Activated naive CD8-positive, alpha-beta T cell treated with anti-CD3 and anti-CD28 coated beads, Interleukin-2, amount 50 U/mL, for 24 hours (primary cell): ENCODE measurements around the gene SLC25A48.

Experiments
- ATAC-seq: fragments of 150-1000 bp; cut with Tn5 transposase; one replicate; pipeline ENCODE4 v1.10.0; 2021
- DNase-seq: peaks from one replicate; pipeline ENCODE4 v3.0.0; 2021
- H3K27ac Mint-ChIP-seq: one replicate; pipeline ENCODE4 v1.8.0; 2021; ENCODE audit warnings: mild to moderate bottlenecking, mixed read lengths
- H3K27me3 Mint-ChIP-seq: one replicate; pipeline ENCODE4 v1.8.0; 2021; ENCODE audit warnings: mixed read lengths
- H3K36me3 Mint-ChIP-seq: one replicate; pipeline ENCODE4 v1.8.0; 2021; ENCODE audit warnings: low read depth, mixed read lengths
- H3K4me1 Mint-ChIP-seq: one replicate; pipeline ENCODE4 v1.8.0; 2021; ENCODE audit warnings: mixed read lengths
- H3K4me3 Mint-ChIP-seq: one replicate; pipeline ENCODE4 v1.8.0; 2021; ENCODE audit warnings: mild to moderate bottlenecking, moderate library complexity, mixed read lengths
- H3K9me3 Mint-ChIP-seq: one replicate; pipeline ENCODE4 v1.8.0; 2021; ENCODE audit warnings: mixed read lengths

Gene SLC25A48

GRCh38 chr5:135826221-135826525 is 8.3 kb upstream of the SLC25A48 start:
- no peak overlapping the region for H3K4me3 Mint-ChIP-seq
- no peaks in the 10 kb centered on the region for H3K4me1 Mint-ChIP-seq
- no peaks in the 10 kb centered on the region for H3K36me3 Mint-ChIP-seq
- H3K27ac Mint-ChIP-seq: no peak overlapping the region
- no peaks in the 10 kb centered on the region for H3K9me3 Mint-ChIP-seq
- DNase-seq (no peak), ATAC-seq (no peak)
- peaks cover 15% of the 10 kb centered on the region for H3K27me3 Mint-ChIP-seq

DNA sequence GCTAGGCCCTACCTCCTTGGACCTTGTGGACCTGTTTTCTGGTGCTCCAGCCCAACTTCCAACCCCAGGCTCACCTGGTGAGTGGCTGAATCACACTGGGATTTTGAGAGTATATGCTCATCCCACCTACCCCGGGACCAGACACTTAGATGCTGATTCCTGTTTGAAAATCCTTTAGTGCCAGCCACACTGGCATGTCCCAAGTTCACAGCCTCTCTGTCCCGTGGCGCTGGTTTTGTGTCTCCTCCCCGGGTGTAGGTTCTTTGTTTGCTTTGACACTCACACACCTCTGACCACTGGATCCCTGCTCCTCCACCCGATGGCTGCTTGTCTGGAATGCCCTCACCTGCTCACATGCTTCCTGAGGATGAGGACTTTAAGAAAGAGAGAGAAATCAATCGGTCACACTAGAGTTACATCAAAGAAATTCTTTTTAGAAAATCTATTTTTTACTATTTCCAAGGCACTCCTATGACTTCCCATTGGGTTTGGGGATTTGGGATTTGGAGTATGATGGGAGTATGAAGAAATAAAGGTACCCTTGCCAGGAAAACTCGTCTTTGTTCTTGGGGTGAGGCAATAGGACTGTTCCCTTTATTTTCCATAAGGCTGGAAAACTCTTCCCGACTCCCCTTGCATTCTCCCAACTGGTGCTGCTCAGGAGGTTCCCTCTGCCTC is 7.3 kb upstream of the SLC25A48 start:
- Mint-ChIP-seq H3K4me1 (no peaks in the 10 kb centered on the region), H3K4me3 (no peak overlapping the region), H3K9me3 (no peaks in the 10 kb centered on the region), H3K36me3 (no peaks in the 10 kb centered on the region), H3K27ac (no peak overlapping the region), H3K27me3 (peaks cover 24% of the 10 kb centered on the region)
- DNase-seq (no peak), ATAC-seq (no peak)

DNA sequence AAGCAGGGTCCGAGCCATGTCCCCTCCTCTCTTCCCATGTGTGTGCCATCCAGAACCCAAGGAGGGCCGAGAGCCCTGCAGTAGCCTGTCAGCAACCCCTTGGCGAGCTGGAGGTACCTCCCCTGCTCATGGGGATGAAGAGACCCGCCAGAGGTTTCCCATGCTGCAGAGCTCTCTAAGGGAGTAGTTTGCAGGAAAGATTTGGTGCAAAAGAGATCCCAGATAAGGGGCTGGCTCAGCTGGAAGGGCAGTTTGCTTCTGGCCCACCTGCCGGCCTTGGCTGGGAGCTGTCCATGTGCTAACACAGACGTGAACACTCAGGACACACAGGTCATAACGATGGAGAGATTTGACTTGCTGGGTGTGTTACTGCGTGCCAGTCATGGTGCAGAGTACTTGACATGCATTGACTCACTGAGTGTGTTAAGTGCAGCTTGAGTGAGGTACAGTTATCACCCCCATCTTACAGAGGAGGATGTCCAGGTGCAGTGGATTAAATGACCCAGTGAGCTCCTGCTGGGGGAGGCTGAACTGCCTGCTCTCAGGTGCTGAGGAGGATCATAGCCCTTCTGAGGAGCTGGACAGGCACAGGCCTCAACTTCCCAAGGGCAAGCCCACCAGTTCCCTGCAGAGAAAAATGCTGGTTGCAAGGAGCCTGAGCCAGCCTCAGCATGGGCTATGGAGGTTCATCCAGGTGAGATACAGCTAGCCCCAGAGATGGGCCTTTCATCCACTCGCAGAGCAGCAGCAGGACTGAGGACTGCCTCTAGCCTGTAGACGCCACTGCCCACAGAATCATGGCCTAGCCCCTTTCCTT is 6.3 kb upstream of the SLC25A48 start:
- Mint-ChIP-seq H3K27me3 (peaks cover 31% of the 10 kb centered on the region), H3K36me3 (no peaks in the 10 kb centered on the region), H3K9me3 (no peaks in the 10 kb centered on the region), H3K4me1 (no peaks in the 10 kb centered on the region), H3K4me3 (no peak overlapping the region), H3K27ac (no peak overlapping the region)
- DNase-seq: no peak
- ATAC-seq: no peak

DNA sequence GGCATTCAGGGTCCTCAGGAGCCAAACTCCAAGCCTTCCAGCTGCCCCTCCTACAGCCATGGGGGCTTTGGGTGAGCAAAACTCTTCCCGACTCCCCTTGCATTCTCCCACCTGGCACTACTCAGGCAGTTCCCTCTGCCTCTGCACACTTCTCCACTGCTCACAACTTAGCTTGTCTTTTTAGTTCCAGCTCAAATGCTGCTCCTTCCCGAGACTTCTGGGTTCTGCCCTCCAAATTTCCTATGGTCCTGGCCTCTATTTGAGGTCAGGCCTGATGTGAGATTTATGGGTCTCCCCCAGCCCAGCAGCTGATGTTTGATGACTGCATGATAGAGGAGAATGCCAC is 5.7 kb upstream of the SLC25A48 start:
- DNase-seq (no peak), ATAC-seq (no peak)
- no peak overlapping the region for H3K27ac Mint-ChIP-seq
- peaks cover 33% of the 10 kb centered on the region for H3K27me3 Mint-ChIP-seq
- no peaks in the 10 kb centered on the region for H3K4me1 Mint-ChIP-seq
- H3K36me3 Mint-ChIP-seq: no peaks in the 10 kb centered on the region
- no peak overlapping the region for H3K4me3 Mint-ChIP-seq
- no peaks in the 10 kb centered on the region for H3K9me3 Mint-ChIP-seq

DNA sequence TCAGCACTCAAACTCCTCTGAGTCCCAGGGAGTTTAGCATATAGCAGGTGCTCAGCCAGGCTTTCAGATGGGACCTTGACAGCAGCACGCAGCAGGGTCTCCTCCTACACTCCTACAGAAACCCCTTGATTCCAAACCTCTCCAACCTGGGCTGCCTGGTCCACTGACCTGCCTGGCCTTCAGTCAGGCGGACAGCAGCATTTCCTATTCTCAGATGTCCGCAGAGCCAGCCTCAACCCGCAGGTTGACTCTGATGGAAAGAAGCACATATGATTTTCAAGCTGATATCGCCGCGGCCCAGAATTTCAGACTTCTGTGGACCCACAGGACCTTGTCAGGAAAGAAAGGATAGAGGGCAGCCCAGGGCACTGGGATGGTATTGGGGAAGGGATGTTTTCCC is 5.3 kb upstream of the SLC25A48 start:
- ATAC-seq: no peak
- no peak overlapping the region for H3K27ac Mint-ChIP-seq
- H3K4me3 Mint-ChIP-seq: no peak overlapping the region
- no peak for DNase-seq
- H3K4me1 Mint-ChIP-seq: peaks cover 1% of the 10 kb centered on the region
- H3K36me3 Mint-ChIP-seq: no peaks in the 10 kb centered on the region
- H3K9me3 Mint-ChIP-seq: no peaks in the 10 kb centered on the region
- H3K27me3 Mint-ChIP-seq: peaks cover 37% of the 10 kb centered on the region

- peak; percentile 63 for DNase-seq
- ATAC-seq: no peak
- peaks cover 42% of the 10 kb centered on the region for H3K27me3 Mint-ChIP-seq
- no peaks in the 10 kb centered on the region for H3K9me3 Mint-ChIP-seq
- H3K4me1 Mint-ChIP-seq: peaks cover 2% of the 10 kb centered on the region
- no peak overlapping the region for H3K27ac Mint-ChIP-seq
- no peaks in the 10 kb centered on the region for H3K36me3 Mint-ChIP-seq
- no peak overlapping the region for H3K4me3 Mint-ChIP-seq
Observed at GRCh38 chr5:135829681-135830383, 4.6 kb upstream of the SLC25A48 start.

GRCh38 chr5:135830384-135830700 is 4.1 kb upstream of the SLC25A48 start:
- Mint-ChIP-seq H3K27me3 (peaks cover 45% of the 10 kb centered on the region), H3K36me3 (no peaks in the 10 kb centered on the region), H3K27ac (no peak overlapping the region), H3K9me3 (no peaks in the 10 kb centered on the region), H3K4me1 (peaks cover 2% of the 10 kb centered on the region), H3K4me3 (no peak overlapping the region)
- ATAC-seq (no peak), DNase-seq (no peak)

DNA sequence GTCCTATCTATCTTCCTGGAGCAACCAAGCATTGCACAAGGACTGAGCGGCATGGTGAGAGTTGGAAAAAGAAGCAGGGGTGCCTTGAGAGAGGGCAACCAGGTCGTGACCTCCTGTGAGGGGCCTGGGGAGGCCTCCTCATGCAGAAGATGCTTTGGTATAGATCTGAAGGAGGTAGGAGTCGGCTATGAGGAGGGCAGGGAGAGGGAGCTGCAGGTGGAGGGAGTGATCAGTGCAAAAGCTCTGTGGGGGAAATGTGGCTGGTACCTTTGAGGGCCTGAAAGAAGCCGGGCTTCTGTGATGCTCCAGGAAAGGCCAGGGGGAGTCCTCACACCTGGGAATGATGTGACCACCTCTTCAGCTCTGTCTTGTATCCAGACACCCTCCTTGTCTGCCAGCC is 3.6 kb upstream of the SLC25A48 start:
- Mint-ChIP-seq H3K4me3 (no peak overlapping the region), H3K36me3 (no peaks in the 10 kb centered on the region), H3K27me3 (peaks cover 47% of the 10 kb centered on the region), H3K9me3 (no peaks in the 10 kb centered on the region), H3K4me1 (peaks cover 2% of the 10 kb centered on the region), H3K27ac (no peak overlapping the region)
- ATAC-seq (no peak), DNase-seq (no peak)

GRCh38 chr5:135831439-135831838 is 3.0 kb upstream of the SLC25A48 start:
- ATAC-seq (no peak), DNase-seq (no peak)
- no peak overlapping the region for H3K27ac Mint-ChIP-seq
- no peaks in the 10 kb centered on the region for H3K36me3 Mint-ChIP-seq
- no peaks in the 10 kb centered on the region for H3K9me3 Mint-ChIP-seq
- no peak overlapping the region for H3K4me3 Mint-ChIP-seq
- H3K4me1 Mint-ChIP-seq: peaks cover 2% of the 10 kb centered on the region
- H3K27me3 Mint-ChIP-seq: peaks cover 52% of the 10 kb centered on the region

DNA sequence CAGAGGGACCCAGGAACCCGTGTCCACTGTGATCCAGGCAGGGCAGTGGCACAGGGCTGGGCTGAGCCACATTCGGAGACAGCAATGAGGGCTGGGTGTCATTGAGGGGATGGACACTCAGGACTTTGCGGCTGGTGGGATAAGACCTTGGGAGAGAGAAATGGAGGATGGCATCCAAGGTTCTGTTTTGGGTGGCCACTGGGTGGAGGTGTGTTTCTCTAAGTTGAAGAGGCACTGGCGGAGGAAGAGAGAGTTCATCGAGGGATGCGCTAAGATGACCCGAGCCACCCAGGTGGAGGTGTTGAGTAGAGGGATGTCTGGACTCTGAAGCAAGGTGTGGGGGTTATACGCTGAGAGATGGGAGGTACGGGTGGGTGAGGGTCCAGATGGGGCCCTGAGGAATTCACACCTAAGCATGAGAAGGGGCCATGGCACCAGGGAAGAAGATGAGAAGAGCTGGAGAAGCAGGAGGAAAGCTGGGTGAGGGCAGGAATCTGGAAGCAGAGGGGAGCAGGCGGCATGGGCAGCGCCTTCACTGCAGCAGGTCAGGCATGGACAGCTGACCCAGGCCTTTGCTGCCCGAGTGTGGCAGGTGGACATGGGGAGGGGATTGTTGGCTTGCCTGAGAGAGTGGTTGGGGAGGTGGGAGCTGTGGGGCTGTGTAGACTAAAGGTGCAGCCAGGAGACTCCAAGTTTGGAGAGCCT is 2.5 kb upstream of the SLC25A48 start:
- no peak overlapping the region for H3K27ac Mint-ChIP-seq
- H3K4me3 Mint-ChIP-seq: no peak overlapping the region
- DNase-seq: no peak
- peaks cover 2% of the 10 kb centered on the region for H3K4me1 Mint-ChIP-seq
- H3K36me3 Mint-ChIP-seq: no peaks in the 10 kb centered on the region
- no peak for ATAC-seq
- peaks cover 53% of the 10 kb centered on the region for H3K27me3 Mint-ChIP-seq
- H3K9me3 Mint-ChIP-seq: no peaks in the 10 kb centered on the region

- Mint-ChIP-seq H3K27ac (no peak overlapping the region), H3K27me3 (peaks cover 55% of the 10 kb centered on the region), H3K9me3 (peaks cover 4% of the 10 kb centered on the region), H3K36me3 (no peaks in the 10 kb centered on the region), H3K4me3 (no peak overlapping the region), H3K4me1 (peaks cover 2% of the 10 kb centered on the region)
- no peak for DNase-seq
- no peak for ATAC-seq
Observed at GRCh38 chr5:135832941-135833920, 1.2 kb upstream of the SLC25A48 start.

GRCh38 chr5:135833961-135834638 is 363 bp upstream of the SLC25A48 start:
- Mint-ChIP-seq H3K27me3 (peaks cover 56% of the 10 kb centered on the region), H3K36me3 (no peaks in the 10 kb centered on the region), H3K9me3 (peaks cover 6% of the 10 kb centered on the region), H3K4me1 (peaks cover 2% of the 10 kb centered on the region), H3K4me3 (no peak overlapping the region), H3K27ac (no peak overlapping the region)
- no peak for ATAC-seq
- DNase-seq: no peak

DNA sequence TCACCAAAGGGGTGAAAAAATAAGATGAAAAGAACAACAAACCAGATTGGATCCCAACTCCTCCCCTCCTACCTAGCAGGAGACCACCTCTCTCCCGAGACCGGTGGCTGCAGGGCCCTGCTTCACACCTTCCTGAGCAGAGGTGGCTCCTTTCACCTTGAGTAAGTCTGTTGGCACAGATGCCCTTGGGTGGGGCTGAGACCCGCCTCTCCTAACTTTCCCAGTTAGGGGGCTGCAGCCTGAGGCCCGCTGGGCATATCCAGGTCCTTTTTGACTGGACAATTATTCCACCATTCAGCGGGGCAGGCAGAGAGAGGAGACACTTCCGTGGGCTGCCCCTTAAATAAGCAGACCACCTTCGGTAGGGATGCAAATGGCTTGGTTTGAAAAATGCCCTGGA is 1.3 kb downstream of the SLC25A48 start:
- Mint-ChIP-seq H3K4me3 (no peak overlapping the region), H3K27ac (no peak overlapping the region), H3K27me3 (peaks cover 48% of the 10 kb centered on the region), H3K9me3 (peaks cover 15% of the 10 kb centered on the region), H3K36me3 (no peaks in the 10 kb centered on the region), H3K4me1 (peaks cover 2% of the 10 kb centered on the region)
- ATAC-seq (no peak), DNase-seq (no peak)
